IPS DF 6.9 (cell line): ENCODE data around the gene BHMT2.
A peak's percentile ranks its signal among the peaks of the same experiment; 100 is the strongest.

Experiments
- DNase-seq: peaks from one replicate; pipeline ENCODE4 v3.0.0-alpha.2; 2013; ENCODE audit warnings: low read depth, low spot score
- H3K27ac ChIP-seq: one replicate; pipeline ENCODE4 v1.5.1; 2013; ENCODE audit warnings: low read length, control low read depth
- H3K27me3 ChIP-seq: 2 replicates; pipeline ENCODE4 v1.6.1; 2013; ENCODE audit warnings: mild to moderate bottlenecking, low read length; ENCODE audit not compliant: control insufficient read depth, insufficient read depth
- H3K36me3 ChIP-seq: 2 replicates; pipeline ENCODE4 v1.6.1; 2013; ENCODE audit warnings: low read length; ENCODE audit not compliant: control insufficient read depth, insufficient read depth
- H3K4me1 ChIP-seq: 2 replicates; pipeline ENCODE4 v1.6.1; 2013; ENCODE audit warnings: low read length; ENCODE audit not compliant: control insufficient read depth, insufficient read depth
- H3K4me3 ChIP-seq: 2 replicates; pipeline ENCODE4 v1.5.1; 2013; ENCODE audit warnings: mild to moderate bottlenecking, low read length
- H3K9me3 ChIP-seq: 2 replicates; pipeline ENCODE4 v1.6.1; 2013; ENCODE audit warnings: low read length, inconsistent platforms; ENCODE audit not compliant: control insufficient read depth, insufficient read depth
- WGBS: extraction: QIAGEN DNeasy Blood & Tissue Kit; methylation state at CpG from one replicate; pipeline ENCODE4 v1.1.7; 2013; ENCODE audit warnings: mixed read lengths, missing lambda C conversion rate; ENCODE audit not compliant: insufficient read length, insufficient coverage; 5-methylcytosine and 5-hydroxymethylcytosine counted together

BHMT2 gene

GRCh38 chr5:79091064-79091463, 21.5 kb downstream of the BHMT2 start:
- Histone ChIP-seq H3K36me3 (no peaks in the 10 kb centered on the region), H3K4me1 (no peaks in the 10 kb centered on the region; the same call in 1 of the 2 replicates), H3K27me3 (no peaks in the 10 kb centered on the region), H3K27ac (no peak overlapping the region), H3K9me3 (no peaks in the 10 kb centered on the region), H3K4me3 (no peak overlapping the region)
- WGBS, result no CpG with 5 or more reads among the region's 3 CpGs
- no peak for DNase-seq

GRCh38 chr5:79093762-79094161, 24.2 kb downstream of the BHMT2 start:
- Histone ChIP-seq H3K27ac (no peak overlapping the region), H3K9me3 (no peaks in the 10 kb centered on the region), H3K4me1 (no peaks in the 10 kb centered on the region), H3K27me3 (no peaks in the 10 kb centered on the region), H3K4me3 (no peak overlapping the region), H3K36me3 (no peaks in the 10 kb centered on the region)
- 100% methylated on average over 1 of the region's 3 CpGs for WGBS
- no peak for DNase-seq

GRCh38 chr5:79105868-79106267, 36.3 kb downstream of the BHMT2 start:
- no CpG with 5 or more reads among the region's 2 CpGs for whole genome bisulfite sequencing
- no peak for DNase-seq

GRCh38 chr5:79107020-79107796, 37.6 kb downstream of the BHMT2 start:
- H3K36me3 ChIP-seq, result no peaks in the 10 kb centered on the region
- H3K27me3 ChIP-seq, result peaks cover 9% of the 10 kb centered on the region; the same call in 1 of the 2 replicates
- H3K27ac ChIP-seq, result no peak overlapping the region
- H3K9me3 ChIP-seq, result 0 out of 2 replicates have a peak, but pooled peaks cover under 1% of the 10 kb centered on the region
- H3K4me1 ChIP-seq, result no peaks in the 10 kb centered on the region
- no CpG with 5 or more reads among the region's 7 CpGs for WGBS
- H3K4me3 ChIP-seq, result no peak overlapping the region
- DNase-seq, result no peak

More at GRCh38 chr5:79105868-79106267, 36.3 kb downstream of the BHMT2 start:
- Histone ChIP-seq H3K4me3 (no peak overlapping the region), H3K4me1 (no peaks in the 10 kb centered on the region), H3K9me3 (0 out of 2 replicates have a peak, but pooled peaks cover 2% of the 10 kb centered on the region), H3K27me3 (no peaks in the 10 kb centered on the region), H3K36me3 (no peaks in the 10 kb centered on the region), H3K27ac (no peak overlapping the region)

- no peak overlapping the region for H3K4me3 ChIP-seq
- WGBS, result no CpG with 5 or more reads among the region's 3 CpGs
These were observed 38.5 kb downstream of the BHMT2 start for GRCh38 chr5:79108086-79108485.

GRCh38 chr5:79108792-79109191, 39.2 kb downstream of the BHMT2 start:
- Histone ChIP-seq H3K4me1 (no peaks in the 10 kb centered on the region), H3K9me3 (no peaks in the 10 kb centered on the region), H3K27ac (no peak overlapping the region), H3K27me3 (peaks cover 17% of the 10 kb centered on the region), H3K4me3 (no peak overlapping the region), H3K36me3 (no peaks in the 10 kb centered on the region)
- no peak for DNase-seq
- no CpG with 5 or more reads among the region's 8 CpGs for WGBS

More at GRCh38 chr5:79108086-79108485, 38.5 kb downstream of the BHMT2 start:
- no peaks in the 10 kb centered on the region for H3K9me3 ChIP-seq
- no peak for DNase-seq
- H3K27me3 ChIP-seq, result peaks cover 17% of the 10 kb centered on the region
- no peaks in the 10 kb centered on the region for H3K4me1 ChIP-seq
- H3K27ac ChIP-seq, result no peak overlapping the region
- H3K36me3 ChIP-seq, result no peaks in the 10 kb centered on the region

GRCh38 chr5:79109527-79110492, 40.2 kb downstream of the BHMT2 start:
- 100% methylated on average over 3 of the region's 15 CpGs for WGBS
- no peak for DNase-seq

GRCh38 chr5:79111387-79111959, 41.9 kb downstream of the BHMT2 start, which contains the start of gene BHMT:
TSS of gene BHMT (plus strand) at chr5:79111809. CDS start at chr5:79111886, 77 bp downstream.
- H3K27me3 ChIP-seq, result peaks cover 17% of the 10 kb centered on the region
- DNase-seq, result no peak
- no peak within 1 kb of the TSS for H3K27ac ChIP-seq
- H3K36me3 ChIP-seq, result no peaks in the 10 kb centered on the region
- H3K9me3 ChIP-seq, result no peaks in the 10 kb centered on the region
- peak within 1 kb of the TSS; percentile 34; the same call in 1 of the 2 replicates for H3K4me3 ChIP-seq
- WGBS, result no CpG with 5 or more reads among the region's 32 CpGs
- H3K4me1 ChIP-seq, result no peaks in the 10 kb centered on the region

More at GRCh38 chr5:79109527-79110492, 40.2 kb downstream of the BHMT2 start:
- H3K36me3 ChIP-seq, result no peaks in the 10 kb centered on the region
- H3K9me3 ChIP-seq, result no peaks in the 10 kb centered on the region
- H3K27me3 ChIP-seq, result peaks cover 17% of the 10 kb centered on the region
- H3K27ac ChIP-seq, result no peak overlapping the region
- H3K4me1 ChIP-seq, result no peaks in the 10 kb centered on the region
- no peak overlapping the region for H3K4me3 ChIP-seq

- WGBS, result no CpG with 5 or more reads among the region's 39 CpGs
- Histone ChIP-seq H3K36me3 (no peaks in the 10 kb centered on the region), H3K4me3 (peak overlapping the region; percentile 34; the same call in 1 of the 2 replicates), H3K4me1 (no peaks in the 10 kb centered on the region), H3K27me3 (peaks cover 17% of the 10 kb centered on the region), H3K9me3 (no peaks in the 10 kb centered on the region), H3K27ac (no peak overlapping the region)
- no peak for DNase-seq
These were observed 42.6 kb downstream of the BHMT2 start for GRCh38 chr5:79111960-79112702.
